ENCODE measurements around the gene ITPRID1. TPM values are rescaled to one million over a fixed set of nuclear protein-coding genes. Genes with fewer than 3 reads are reported as not detected.

Gene ITPRID1
- total RNA-seq, 4 donors from 2014 or later = not detected

DNA sequence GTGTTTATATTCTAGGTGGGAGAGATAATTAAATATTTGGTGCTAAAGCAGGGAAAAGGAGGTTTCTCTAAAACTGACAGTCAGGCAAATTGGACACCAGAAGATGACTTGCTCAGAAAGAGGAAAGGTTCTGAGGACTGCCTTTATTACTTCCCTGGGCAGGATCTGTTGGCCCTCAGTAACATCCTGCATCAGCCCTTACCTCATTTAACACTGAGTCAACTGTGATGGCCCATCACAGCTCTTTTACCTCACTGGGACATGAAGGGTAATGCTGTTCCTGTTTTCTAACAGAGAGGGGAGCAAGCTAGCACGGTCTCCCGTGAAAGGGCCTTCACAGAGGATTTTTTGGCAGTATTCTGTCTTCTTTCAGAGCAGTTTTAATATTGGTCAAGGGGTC lies 185.2 kb downstream of the ITPRID1 start:
- no peaks in the 10 kb centered on the region for H3K27me3 ChIP-seq
- no peak for TF ChIP-seq POLR2A (IDR thresholded peaks at IDR 0.05)
- TF ChIP-seq, protein P1, sequence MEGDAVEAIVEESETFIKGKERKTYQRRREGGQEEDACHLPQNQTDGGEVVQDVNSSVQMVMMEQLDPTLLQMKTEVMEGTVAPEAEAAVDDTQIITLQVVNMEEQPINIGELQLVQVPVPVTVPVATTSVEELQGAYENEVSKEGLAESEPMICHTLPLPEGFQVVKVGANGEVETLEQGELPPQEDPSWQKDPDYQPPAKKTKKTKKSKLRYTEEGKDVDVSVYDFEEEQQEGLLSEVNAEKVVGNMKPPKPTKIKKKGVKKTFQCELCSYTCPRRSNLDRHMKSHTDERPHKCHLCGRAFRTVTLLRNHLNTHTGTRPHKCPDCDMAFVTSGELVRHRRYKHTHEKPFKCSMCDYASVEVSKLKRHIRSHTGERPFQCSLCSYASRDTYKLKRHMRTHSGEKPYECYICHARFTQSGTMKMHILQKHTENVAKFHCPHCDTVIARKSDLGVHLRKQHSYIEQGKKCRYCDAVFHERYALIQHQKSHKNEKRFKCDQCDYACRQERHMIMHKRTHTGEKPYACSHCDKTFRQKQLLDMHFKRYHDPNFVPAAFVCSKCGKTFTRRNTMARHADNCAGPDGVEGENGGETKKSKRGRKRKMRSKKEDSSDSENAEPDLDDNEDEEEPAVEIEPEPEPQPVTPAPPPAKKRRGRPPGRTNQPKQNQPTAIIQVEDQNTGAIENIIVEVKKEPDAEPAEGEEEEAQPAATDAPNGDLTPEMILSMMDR (IDR thresholded peaks at IDR 0.05) = no peak
- DNase-seq = no peak
- H3K27ac ChIP-seq = no peak overlapping the region
- H3K36me3 ChIP-seq = no peaks in the 10 kb centered on the region
- no peaks in the 10 kb centered on the region for H3K4me1 ChIP-seq
- no peak overlapping the region for H3K4me3 ChIP-seq (replicated peaks in 1 of 3)
- intact Hi-C loops (cut with DNase I) = no loop called here
- WGBS, 2 donors = 41 to 53% methylated on average over 2 of the region's 2 CpGs
- no peaks in the 10 kb centered on the region for H3K9me3 ChIP-seq

DNA sequence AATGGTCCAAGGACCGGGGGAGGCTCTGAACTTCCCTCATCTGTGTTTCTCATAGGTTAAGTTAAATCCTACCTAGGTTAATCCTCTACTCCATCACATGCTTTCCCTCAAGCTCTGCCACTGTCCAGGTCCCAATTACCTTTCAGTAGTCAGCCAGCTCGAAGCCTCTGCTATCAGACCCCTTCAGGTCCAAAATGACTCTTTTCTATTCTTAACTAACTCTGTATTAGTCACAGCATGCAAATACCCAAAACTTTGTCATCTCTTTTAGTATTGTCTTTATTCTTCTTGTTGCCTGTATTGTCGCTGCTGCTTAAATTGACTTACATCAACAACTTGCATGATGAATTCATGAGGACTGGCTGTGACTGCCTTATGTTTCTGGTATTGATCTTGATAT lies 188.5 kb downstream of the ITPRID1 start:
- H3K4me3 ChIP-seq (replicated peaks in 1 of 3) = no peak overlapping the region
- TF ChIP-seq POLR2A (IDR thresholded peaks at IDR 0.05) = no peak
- TF ChIP-seq, protein P1 (IDR thresholded peaks at IDR 0.05) = no peak
- no peaks in the 10 kb centered on the region for H3K9me3 ChIP-seq
- intact Hi-C loops (cut with DNase I) = no loop called here
- DNase-seq = no peak
- H3K27ac ChIP-seq = no peak overlapping the region
- no peaks in the 10 kb centered on the region for H3K27me3 ChIP-seq
- H3K4me1 ChIP-seq = no peaks in the 10 kb centered on the region
- WGBS, 2 donors = 77 to 80% methylated on average over 3 of the region's 3 CpGs
- H3K36me3 ChIP-seq = no peaks in the 10 kb centered on the region

DNA sequence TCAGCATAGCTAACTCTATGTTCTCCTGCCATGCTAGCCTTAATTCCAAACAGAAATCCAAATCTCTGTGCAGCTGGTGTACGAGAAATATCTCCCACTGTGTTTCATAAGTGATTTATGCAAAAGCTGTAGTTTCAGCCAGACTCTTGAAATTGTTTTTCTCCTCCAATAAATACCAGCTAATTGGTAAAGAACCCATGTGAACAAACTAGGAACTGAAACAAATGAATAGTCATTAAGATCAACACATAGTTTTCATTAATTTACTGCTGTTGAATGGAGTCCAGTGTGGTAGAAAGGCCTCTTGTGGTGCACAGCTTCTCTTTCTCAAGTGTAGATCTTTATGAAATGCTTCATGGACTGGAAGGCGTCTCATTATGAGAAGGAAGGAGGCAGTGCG lies 191.5 kb downstream of the ITPRID1 start:
- no peak for DNase-seq
- no peak overlapping the region for H3K27ac ChIP-seq
- H3K27me3 ChIP-seq = no peaks in the 10 kb centered on the region
- intact Hi-C loops (cut with DNase I) = no loop called here
- H3K36me3 ChIP-seq = no peaks in the 10 kb centered on the region
- H3K4me1 ChIP-seq = no peaks in the 10 kb centered on the region
- WGBS, 2 donors = 87 to 88% methylated on average over 3 of the region's 3 CpGs
- no peak overlapping the region for H3K4me3 ChIP-seq (replicated peaks in 1 of 3)
- H3K9me3 ChIP-seq = no peaks in the 10 kb centered on the region
- TF ChIP-seq, protein P1 (IDR thresholded peaks at IDR 0.05) = no peak
- no peak for TF ChIP-seq POLR2A (IDR thresholded peaks at IDR 0.05)

DNA sequence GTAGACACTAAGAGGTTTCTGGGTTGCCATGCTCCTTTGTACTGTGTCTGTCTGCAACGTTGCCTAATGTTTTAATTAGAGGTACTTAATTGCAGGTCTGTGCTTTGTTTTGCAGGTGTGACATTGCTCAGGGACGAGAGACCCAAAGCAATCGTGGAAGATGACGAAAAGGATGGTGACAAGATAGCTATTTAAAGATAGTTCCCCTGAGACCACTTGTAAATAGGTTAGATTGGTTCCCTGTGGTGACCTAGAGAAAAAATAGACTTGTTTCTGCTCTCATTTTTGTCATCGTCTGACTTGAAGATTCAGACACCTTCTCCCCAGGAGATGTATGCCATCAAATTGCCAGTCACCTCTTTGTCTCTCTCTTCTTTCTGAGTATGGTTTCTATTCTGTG lies 193.2 kb downstream of the ITPRID1 start:
- intact Hi-C loops (cut with DNase I) = no loop called here
- Histone ChIP-seq H3K9me3 (no peaks in the 10 kb centered on the region), H3K36me3 (no peaks in the 10 kb centered on the region), H3K4me1 (no peaks in the 10 kb centered on the region), H3K27ac (no peak overlapping the region), H3K4me3 (replicated peaks in 1 of 3) (no peak overlapping the region), H3K27me3 (no peaks in the 10 kb centered on the region)
- no peak for DNase-seq
- TF ChIP-seq, protein P1 (IDR thresholded peaks at IDR 0.05) = no peak
- TF ChIP-seq POLR2A (IDR thresholded peaks at IDR 0.05) = no peak
- 39 to 51% methylated on average over 5 of the region's 5 CpGs for WGBS, 2 donors

Other genes with a start within 250 kb of the ITPRID1 start
- gene NEUROD6, start 173.4 kb upstream of the ITPRID1 start, total RNA-seq = not detected
- gene PPP1R17, start 173.1 kb downstream of the ITPRID1 start, total RNA-seq = not detected

Measured in thyroid gland (tissue), 4 donors.